Measurements from ENCODE around the gene SOX6.

- TF ChIP-seq POLR2AphosphoS5 (IDR thresholded peaks at IDR 0.05; ENCODE audit: low read depth), result no peak
- no peak for TF ChIP-seq CTCF (conservative IDR thresholded peaks at IDR 0.05; ENCODE audit: low read depth in 2 of 2)
- TF ChIP-seq JUNB (IDR thresholded peaks at IDR 0.05; ENCODE audit: unreplicated experiment), result no peak
- TF ChIP-seq EZH2 (IDR thresholded peaks at IDR 0.05; ENCODE audit: low read depth, unreplicated experiment), result no peak
- TF ChIP-seq EZH2phosphoT487 (IDR thresholded peaks at IDR 0.05; ENCODE audit: unreplicated experiment), result no peak
- TF ChIP-seq ETS1 (IDR thresholded peaks at IDR 0.05), result no peak
- TF ChIP-seq STAT1 (IDR thresholded peaks at IDR 0.05; ENCODE audit: unreplicated experiment), result no peak
- no peak for TF ChIP-seq REST (IDR thresholded peaks at IDR 0.05; ENCODE audit: unreplicated experiment)
- TF ChIP-seq ZNF462 (CRISPR knock-in tag; IDR thresholded peaks at IDR 0.05), result no peak
- TF ChIP-seq CREB1 (CRISPR knock-in tag; IDR thresholded peaks at IDR 0.05; ENCODE audit: low read depth), result no peak
- TF ChIP-seq ZNF114 (CRISPR knock-in tag; IDR thresholded peaks at IDR 0.05), result no peak
- TF ChIP-seq ZNF331 (CRISPR knock-in tag; IDR thresholded peaks at IDR 0.05; ENCODE audit: low read depth), result no peak
- TF ChIP-seq NANOG (IDR thresholded peaks at IDR 0.05; ENCODE audit: borderline replicate concordance), result no peak
Observed at GRCh38 chr11:16382186-16382585, 25.8 kb upstream of the SOX6 start.

Measured in GM23338 (cell line).